Upper lobe of left lung (tissue), 4 donors: ENCODE data around the gene FAM163A.

ENCODE experiments used
- CTCF ChIP-seq, 6 experiments: fragments of 450-650 bp in 4 of 6; fragments of 200-600 bp in 2 of 6; sonication (generic) in 2 of 6; IDR thresholded peaks; one replicate each; pipeline ENCODE4 v1.5.1; 2016 to 2019; ENCODE audit warnings: antibody characterized with exemption in 6 of 6
- POLR2A ChIP-seq, 4 donors: fragments of 450-650 bp; IDR thresholded peaks; one replicate each; pipeline ENCODE4 v1.5.1; 2016 to 2017; ENCODE audit warnings: antibody characterized with exemption in 4 of 4, mild to moderate bottlenecking in 2 of 4
- POLR2AphosphoS5 ChIP-seq, 2 donors: sonication (generic); formaldehyde crosslinking; IDR thresholded peaks; one replicate each; pipeline ENCODE4 v1.5.1; 2017; ENCODE audit warnings: antibody characterized with exemption in 2 of 2

- no peak for TF ChIP-seq CTCF (IDR thresholded peaks at IDR 0.05)
- no peak for TF ChIP-seq POLR2A (IDR thresholded peaks at IDR 0.05)
- no peak for TF ChIP-seq POLR2AphosphoS5 (IDR thresholded peaks at IDR 0.05)
Observed at GRCh38 chr1:179743679-179744400, 749 bp downstream of the FAM163A start.
